NCI-H128 (cell line): Measurements from ENCODE around the gene ALKBH6.

Source experiments
- DNase-seq: peaks from one replicate; lab custom pipeline; 2025; ENCODE audit not compliant: unreplicated experiment; lab: John Stamatoyannopoulos, UW

ALKBH6 gene

DNA sequence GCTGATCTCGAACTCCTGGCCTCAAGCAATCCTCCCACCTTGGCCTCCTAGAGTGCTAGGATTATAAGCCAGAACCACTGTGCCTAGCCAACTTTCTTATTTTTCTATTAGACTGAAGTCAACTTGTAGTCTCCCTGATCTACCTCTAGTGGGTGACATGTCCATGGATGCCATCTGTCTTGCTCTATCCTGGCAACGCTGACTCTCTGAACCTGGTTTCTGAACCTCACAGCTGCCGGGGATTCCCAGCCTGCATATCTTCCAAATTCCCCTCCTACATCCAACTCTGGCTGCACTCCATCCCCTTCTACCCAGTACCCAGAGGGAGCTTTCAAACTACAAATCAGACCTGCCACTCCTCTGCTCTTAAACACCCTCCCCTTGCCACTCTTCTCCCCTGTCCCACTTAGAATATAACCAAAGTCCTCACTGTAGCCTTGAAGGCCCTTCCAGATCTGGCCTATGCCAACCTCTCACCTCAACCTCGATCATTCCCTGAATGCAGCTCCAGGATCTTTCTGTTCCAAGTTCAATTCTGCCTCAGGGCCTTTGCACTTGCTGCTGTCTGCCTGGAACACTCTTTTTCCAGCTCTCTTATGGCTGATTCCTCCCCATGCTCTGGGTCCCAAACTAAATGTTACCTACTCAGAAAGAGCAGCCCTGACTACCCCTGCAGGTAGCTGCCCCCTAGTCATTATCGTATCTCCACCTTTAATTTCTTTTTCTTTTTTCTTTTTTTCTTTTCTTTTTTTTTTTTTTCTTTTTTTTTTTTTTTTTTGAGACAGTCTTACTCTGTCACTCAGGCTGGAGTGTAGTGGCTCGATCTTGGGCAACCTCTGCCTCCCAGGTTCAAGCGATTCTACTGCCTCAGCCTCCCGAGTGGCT lies 16.5 kb upstream of the ALKBH6 start:
- no peak for DNase-seq

DNA sequence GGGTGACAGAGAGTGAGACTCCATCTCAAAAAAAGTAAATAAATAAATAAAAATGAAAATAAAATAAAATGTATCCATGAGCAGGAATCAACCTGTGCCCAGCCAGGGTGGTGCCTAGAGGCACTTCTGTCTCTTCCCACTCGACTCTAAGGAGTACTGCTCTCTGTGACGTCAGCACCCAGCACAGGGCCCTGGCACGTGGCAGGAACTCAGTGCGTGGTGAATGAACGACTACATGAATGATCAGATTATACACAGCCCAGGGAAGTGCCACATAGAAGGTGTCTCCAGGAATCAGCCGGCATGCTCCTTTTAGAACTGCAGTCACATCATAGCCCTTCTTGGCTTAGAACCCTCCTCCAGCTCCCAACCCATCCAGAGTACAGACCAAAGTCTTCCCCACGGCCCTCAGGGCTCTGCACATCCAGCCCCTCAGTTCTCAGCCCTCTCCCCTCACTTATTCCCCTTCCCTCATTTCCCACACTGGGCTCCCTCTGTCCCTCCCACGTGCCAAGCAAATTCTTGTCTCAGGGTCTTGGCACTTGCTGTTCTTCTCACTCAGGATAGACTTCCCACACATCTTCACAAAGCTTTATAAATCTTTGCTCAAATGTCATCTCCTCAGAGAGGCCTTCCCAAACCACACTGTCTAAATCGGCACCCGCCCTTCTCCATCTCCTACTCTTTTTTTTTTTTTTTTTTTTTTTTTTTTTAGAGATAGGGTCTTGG lies 14.5 kb upstream of the ALKBH6 start:
- DNase-seq, result no peak

DNA sequence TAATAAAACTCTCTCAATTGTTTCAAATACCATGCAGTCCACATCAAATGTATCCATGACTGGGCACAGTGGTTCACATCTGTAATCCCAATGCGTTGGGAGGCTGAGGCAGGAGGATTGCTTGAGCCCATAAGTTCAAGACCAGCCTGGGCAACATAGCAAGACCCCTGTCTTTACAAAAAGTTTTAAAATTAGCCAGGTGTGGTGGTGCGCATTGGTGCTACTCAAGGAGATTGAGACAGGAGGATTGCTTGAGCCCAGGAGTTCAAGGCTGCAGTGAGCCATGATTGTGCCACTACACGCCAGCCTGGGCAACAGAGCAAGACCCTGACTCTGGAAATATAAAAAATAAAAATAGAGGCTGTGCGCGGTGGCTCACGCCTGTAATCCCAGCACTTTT lies 13.7 kb upstream of the ALKBH6 start:
- DNase-seq, result no peak

DNA sequence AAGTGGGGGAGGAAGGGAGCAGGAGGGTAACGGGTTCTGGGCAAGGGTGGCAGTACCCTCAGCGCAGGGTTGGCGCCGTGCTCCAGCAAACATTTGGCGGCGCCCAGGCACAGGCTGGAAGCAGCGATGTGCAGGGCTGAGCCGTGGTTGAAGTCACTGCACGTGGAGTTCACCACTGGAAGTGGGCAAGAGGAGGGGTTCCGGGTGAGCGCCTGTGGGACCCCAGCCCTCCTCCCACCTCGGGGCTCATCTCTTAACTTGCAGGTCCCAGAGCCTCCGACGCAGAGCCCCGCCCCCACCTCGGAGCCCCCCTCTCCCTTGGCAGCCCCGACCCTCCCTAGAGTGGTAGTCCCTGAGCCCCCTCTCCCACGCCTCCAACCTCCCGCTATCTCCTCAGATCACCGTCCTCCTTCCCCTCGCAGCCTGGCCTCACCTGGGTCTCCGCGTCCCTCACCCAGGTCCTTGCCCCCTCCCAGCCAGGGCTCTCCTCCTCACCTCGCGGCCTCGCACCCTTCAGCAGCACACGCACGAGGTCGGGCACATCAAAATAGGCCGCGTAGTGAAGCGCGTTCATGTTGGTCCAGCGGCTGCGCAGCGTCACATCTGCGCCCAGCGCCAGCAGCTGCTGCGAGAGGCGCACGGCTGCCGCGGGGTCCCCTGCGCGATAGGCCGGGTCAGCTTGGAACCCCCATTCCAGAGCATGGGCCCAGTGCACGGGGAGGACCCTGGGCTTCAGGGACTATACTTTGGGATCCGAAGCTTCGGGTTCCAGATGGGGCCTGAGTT lies 12.3 kb upstream of the ALKBH6 start:
- no peak for DNase-seq

DNA sequence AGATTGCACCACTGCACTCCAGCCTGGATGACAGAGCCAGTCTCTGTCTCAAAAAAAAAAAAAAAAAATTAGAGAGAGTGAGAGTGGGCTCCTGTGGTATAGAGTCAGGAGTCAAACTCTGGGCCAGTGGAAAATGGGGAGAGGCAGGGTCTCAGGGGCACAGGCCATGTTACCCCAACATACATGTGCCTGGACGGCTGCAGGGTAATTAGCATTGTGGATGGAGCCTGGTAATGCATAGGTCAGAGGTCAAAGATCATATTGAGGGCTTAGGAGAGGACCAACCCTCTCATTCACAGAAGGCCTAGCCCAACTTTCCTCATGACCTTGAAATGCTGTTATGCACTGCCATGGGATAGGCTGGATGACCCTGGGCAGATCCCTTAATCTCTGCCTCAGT lies 11.5 kb upstream of the ALKBH6 start:
- DNase-seq, result no peak

DNA sequence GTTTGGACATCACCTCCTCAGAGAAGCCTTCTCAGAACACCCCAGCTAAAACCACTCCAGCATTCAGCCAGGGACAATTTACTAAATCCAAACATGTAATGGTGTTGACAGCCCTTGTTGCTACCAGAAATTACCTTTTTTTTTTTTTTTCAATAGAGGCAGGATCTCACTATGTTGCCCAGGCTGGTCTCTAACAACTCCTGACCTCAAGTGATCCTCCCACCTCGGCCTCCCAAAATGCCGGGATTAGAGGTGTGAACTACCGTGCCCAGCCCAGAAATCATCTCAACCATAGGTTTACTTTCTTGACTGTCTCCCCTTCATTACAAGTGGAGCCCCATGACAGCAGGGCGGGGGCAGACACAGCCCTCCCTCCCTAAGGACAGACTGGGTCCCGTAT lies 9.4 kb upstream of the ALKBH6 start:
- DNase-seq, result no peak

DNA sequence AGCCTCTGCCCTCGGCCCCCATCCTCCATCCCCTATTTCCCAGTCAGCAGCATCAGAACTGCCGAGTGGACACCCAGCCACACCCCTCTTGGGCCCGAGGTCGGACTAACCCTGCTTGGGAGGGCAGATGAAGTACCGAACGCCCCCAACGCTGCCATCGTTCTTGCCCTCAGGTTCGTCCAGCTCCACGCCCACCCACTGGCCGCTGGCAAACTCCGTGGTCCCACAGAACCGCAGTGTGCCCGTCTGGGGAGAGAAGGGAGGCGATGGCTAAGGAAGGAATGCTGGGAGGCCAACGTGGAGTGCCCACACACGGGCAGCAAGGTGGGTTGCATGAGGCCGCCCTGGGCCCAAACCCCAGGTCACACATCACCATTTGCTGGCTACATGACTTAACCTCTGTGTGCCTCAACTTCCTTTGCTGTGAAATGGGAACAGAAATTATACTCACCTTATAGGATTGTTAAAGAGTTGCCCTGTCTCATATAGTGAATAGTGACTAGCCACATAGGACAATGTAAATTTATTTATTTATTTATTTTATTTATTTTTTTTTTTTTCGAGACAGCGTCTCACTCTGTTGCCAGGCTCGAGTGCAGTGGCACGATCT lies 5.2 kb upstream of the ALKBH6 start:
- no peak for DNase-seq

DNA sequence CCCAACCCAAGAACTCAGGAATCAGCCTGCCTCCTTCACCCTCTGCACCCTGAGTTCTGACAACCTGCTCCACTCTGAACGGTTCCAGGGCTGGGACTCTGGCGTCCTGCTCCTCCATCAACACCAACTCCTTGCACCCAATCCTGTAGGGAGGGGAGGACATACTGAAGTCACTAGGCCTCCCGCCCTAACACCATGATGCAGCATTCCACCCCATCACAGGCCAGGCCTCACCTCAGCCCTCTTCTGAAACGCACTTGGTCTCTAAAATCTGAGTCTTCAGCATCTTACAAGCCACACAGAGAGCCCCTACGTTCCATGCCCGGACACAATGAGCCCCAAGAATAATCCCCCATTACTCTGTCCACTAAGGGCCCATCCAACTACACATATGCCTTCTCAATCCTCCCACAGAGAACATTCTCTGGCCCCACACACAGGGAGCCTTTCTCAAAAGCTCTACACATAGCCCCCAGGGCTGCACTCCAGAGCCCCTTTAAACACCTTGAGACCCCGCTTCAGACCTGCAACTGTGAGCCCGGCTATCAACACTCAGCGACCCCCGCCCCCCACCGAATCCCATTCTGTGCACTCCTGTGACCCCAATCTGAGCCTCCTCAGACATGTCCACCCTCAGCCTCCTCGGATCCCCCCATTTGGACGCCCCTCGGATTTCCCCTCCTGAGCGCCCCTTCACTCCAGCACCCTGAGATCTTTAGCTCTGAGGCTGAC lies 567 bp downstream of the ALKBH6 start:
- no peak for DNase-seq

DNA sequence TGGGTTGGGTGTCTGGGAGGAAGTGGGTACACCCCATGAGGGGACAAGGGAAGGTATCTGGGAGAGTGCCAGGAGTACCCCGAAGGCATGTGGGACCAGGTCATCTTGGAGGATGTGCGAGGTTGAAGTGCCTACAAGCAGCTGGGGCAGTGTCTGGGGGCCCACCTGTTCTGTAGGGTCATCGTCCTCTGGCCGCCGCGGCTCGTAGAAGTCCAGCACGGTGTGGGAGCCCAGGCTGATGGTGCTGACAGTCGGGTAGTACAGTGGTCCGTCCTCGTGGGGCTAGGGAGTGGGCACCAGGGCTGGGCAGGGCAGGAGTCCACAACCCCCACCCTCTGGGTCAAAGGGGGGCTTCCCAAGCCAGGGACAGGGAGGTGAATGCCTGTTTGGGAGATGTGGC lies 3.6 kb downstream of the ALKBH6 start:
- no peak for DNase-seq

DNA sequence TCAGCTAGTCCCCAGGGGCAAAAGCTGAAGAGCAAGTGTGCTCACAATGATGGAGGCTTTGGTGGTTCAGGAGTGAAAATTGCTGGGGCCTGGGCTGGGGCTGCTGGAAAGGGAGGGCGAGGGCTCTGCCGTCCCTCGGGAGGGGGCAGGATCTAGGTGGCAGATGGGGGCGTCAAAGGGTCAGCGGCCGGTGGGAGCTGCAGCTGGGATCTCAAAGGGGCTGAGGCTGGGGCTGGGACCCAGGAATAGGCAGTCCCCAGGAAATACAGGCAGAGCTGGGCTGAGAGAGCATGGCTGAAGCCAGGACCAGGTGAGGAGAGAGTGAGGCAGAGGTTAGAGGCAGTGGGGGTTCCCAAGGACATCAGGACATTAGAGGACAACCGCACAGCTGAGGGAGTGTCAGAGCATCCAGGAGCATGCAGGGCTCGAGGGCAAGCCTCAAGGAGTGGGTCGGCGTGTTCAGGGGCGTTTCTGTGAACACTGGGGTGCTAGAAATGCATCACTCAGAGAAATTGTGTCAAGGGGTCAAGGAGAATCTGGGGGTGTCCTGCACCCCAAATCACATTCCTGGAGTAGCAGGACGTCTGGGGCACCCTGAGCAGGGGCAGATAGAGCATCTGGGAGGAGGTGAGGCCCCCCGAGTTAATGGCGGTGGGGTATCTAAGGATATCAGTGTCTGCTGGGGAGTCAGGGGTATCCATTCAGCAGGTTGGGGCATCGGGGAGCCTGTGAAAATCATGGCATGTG lies 4.2 kb downstream of the ALKBH6 start:
- DNase-seq, result no peak

DNA sequence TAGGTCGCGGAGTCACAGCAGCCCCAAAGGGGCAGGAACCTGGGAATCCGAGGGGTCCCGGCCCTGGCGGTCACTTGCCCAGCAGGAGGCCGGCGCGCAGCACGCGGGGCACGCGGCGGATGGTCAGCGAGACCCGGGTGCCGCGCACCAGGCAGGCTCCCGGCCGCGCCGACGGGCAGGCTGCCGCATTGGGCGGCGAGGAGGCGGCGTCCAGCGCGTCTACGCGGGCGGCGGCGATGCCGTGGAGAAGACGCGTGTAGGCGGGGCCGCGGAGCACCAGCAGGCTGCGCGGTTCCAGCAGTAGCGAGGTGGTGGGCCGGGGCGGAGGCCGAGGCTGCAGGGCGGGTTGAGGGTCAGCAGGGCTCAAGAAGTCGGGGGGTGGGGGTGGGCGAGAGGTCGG lies 4.8 kb downstream of the ALKBH6 start:
- peak; percentile 23 for DNase-seq

DNA sequence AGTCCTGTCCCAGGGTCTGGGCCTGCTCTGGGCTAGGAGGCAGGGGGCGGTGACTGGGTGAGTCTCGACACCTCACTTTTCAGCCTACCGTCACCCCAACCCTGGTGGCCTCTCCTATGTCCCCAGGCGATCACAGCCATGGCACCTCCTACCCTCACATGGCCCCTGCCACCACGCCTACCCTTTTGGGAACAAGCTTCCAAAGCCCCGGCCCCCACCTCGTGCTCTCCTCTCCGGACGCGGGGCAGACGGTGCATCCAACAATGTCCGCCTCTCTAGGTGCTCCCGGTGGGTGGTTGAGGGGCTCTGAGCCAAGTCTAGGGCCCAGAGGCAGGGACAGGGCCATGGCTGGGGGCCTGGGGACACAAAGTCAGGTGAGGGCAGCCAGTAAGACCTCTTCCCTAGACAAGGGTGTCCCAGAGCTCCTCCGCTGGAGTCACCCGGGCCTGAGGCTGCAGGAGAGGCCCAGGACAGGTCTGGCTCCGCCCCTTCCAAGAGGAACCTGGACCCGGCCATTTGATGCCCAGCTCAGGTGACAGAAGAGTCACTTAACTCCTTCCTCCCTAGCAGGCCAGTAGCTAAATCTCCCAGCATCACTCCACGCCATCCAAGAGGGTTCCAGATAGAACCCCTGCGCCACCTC lies 5.6 kb downstream of the ALKBH6 start, which contains the start of gene SYNE4:
SYNE4 (minus strand) TSS at position 478 of the 643 bp plus-strand sequence; CDS start at position 346, 132 bp downstream.
- DNase-seq, result no peak

DNA sequence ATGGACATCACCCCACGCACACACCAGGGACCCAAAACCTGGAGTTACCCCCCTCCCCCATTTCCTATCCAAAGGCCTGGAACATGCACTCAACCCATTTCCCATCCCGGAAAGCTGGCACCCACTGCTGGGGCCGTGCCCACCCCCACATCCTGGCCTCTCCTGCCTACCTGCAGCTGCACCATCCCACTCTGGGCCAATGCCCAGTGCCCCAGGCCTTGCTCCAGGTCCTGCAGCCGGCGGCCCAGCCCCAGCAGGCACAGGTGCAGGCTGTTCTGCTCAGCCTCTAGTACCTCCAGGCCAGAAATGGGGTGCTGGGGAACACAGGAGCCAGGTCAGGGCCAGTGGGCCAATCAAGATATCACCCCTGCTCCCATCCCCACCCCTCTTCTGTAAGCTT lies 7.1 kb downstream of the ALKBH6 start:
- DNase-seq, result no peak

DNA sequence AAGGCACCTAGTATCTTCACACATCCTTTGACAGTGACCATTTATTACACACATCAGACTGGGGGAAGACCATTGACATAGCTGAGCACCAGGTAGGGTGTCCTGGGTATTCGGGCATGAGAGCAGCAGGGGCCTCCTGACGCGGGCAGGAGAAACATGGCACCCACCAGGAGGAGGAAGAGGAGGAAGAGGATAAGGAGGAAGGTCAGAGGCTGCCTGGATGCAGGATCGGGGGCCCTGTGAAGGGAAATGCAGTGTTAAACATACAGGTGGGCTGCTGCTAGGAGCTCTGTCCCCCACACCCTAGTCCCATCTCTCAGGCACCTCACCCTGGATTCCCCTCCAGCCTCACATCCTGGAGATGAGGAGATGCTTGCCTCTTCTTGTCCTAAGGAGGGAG lies 10.7 kb downstream of the ALKBH6 start:
- no peak for DNase-seq

DNA sequence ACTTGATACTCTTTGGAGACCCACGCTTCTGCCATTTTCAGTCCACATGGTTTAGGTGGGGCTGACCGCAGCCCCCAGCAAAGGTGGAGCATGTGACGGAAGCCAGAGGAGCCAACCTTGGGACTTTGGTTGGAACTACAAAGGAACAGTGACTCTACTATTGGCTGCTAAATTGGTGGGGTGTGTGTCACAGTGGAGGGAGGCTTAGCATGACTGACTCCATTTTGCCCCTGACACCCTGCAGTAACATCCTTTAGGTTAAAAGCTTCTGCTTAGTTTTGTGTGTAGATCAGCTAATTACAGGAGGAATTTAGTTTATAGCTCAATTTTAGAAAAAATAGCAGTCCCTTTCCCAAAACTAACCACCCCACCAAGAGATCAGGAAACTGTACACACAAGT lies 12.4 kb downstream of the ALKBH6 start:
- no peak for DNase-seq

DNA sequence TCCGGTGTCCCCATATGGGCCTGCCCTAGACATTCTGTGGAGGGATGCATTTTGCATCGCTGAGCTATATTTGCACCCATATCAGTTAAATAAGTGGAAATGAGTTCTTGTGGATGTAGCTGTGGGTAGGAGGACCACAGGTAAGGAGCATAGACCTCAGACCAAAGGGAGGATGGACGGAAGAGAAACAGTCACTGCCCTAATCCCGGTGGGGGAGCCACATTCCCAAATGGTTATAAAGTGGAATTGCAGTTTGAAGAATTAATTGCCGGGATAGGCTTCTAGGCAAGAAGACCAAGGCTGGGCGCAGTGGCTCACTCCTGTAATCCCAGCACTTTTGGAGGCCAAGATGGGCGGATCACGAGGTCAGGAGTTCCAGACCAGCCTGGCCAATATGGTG lies 17.2 kb downstream of the ALKBH6 start:
- DNase-seq, result no peak

DNA sequence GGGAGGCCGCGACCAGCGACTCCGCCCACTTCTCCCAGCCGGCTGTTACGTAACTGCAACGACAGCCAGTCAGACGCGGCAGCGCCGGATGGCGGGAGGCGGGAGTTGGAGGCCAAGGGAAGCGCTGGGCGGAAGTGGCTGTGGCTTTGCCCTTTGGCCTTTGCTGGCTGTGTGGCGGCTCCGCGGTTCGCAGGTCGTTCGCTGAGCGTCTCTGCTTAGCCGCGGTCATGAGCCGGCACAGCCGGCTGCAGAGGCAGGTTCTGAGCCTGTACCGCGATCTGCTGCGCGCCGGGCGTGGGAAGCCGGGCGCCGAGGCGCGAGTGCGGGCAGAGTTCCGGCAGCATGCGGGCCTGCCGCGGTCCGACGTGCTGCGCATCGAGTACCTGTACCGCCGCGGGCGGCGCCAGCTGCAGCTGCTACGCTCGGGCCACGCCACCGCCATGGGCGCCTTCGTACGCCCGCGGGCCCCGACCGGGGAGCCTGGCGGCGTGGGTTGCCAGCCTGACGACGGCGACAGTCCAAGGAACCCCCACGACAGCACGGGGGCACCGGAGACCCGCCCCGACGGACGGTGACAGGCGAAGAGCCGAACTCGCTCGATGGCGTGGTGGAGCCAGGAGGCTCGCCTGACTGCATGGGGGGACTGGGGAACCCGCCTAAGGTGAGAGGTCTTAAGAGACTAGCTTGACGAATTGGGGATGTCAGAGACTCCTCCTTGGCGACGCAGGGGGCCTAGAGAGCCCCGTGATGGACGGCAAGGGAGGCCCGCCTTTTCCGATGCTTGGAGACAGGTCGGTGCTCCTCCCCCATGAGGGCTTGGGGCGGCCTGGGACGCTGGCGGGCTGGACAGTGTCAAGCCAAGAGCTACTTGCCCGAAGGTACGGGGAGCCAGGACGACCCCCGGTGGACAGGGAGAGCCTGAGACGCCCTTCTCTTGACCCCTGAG lies 18.7 kb downstream of the ALKBH6 start, which contains the start of gene SDHAF1:
SDHAF1 (plus strand) TSS at position 141 of the 946 bp plus-strand sequence; CDS start at position 228, 87 bp downstream.
- peak; percentile 90 for DNase-seq
